K562 (cell line): ENCODE measurements around the gene CALHM3. TPM values are rescaled to one million over a fixed set of nuclear protein-coding genes. Genes with fewer than 3 reads are reported as not detected.

Experiments
- EWSR1 ChIP-seq: fragments of 450-650 bp; IDR thresholded peaks from 2 replicates; pipeline ENCODE4 v1.6.1; 2018; ENCODE audit warnings: borderline replicate concordance, mild to moderate bottlenecking, low read depth, moderate library complexity; ENCODE audit not compliant: partially characterized antibody
- HDAC3 ChIP-seq: fragments of 450-650 bp; IDR thresholded peaks from 2 replicates; pipeline ENCODE4 v1.6.1; 2018; ENCODE audit warnings: borderline replicate concordance, mild to moderate bottlenecking, moderate library complexity; ENCODE audit not compliant: partially characterized antibody
- MYBL2 ChIP-seq, 2 experiments: fragments of 450-650 bp in 1 of 2; sonication (generic) in 1 of 2; formaldehyde crosslinking in 1 of 2; IDR thresholded peaks; 2 replicates each; pipeline versions ENCODE4 v1.6.1 to v1.8.1; 2017 to 2022; ENCODE audit warnings: borderline replicate concordance in 1 of 2, inconsistent platforms in 1 of 2, low read depth in 1 of 2, mild to moderate bottlenecking in 1 of 2, missing genetic modification reagents in 1 of 2, moderate library complexity in 1 of 2
- TAL1 ChIP-seq: fragments of 450-650 bp; IDR thresholded peaks from 2 replicates; pipeline ENCODE4 v1.6.1; 2016; ENCODE audit warnings: mild to moderate bottlenecking
- ZNF318 ChIP-seq, 2 experiments: fragments of 450-650 bp; IDR thresholded peaks; 2 replicates each; pipeline ENCODE4 v1.6.1; 2016; ENCODE audit warnings: mild to moderate bottlenecking in 2 of 2, borderline replicate concordance in 1 of 2, low read depth in 1 of 2, moderate library complexity in 1 of 2
- polyA plus RNA-seq, 8 experiments: library from polyadenylated mRNA; depleted of rRNA in 4 of 8; stranded (reverse) in 5 of 8; unstranded in 3 of 8; fragments of >200 nt; fragmentation: Nextera tagmentation in 2 of 8; fragmentation: Illumina TruSeq in 1 of 8; extraction: Ambion mirVana in 2 of 8; extraction: Trizol in 1 of 8; gene quantifications; 2 replicates each; pipeline versions ENCODE4 v1.2.1 to v1.2.3, GENCODE V29; 2011 to 2014; ENCODE audit warnings: inconsistent platforms in 1 of 8, missing spikeins in 1 of 8
- total RNA-seq, 7 experiments: library from RNA; depleted of rRNA in 6 of 7; stranded (reverse); fragments of >200 nt in 6 of 7; fragmentation: Illumina TruSeq in 2 of 7; extraction: Trizol in 2 of 7; gene quantifications; 2 replicates each; pipeline versions ENCODE4 v1.2.1 to v1.2.3, GENCODE V29; 2011 to 2021; ENCODE audit warnings: low replicate concordance in 1 of 7

The CALHM3 gene
- total and polyA plus RNA-seq, 9 of the 15 experiments (the other 6 are each of a cell fraction or from before 2014, with no cell fraction given) = not detected

DNA sequence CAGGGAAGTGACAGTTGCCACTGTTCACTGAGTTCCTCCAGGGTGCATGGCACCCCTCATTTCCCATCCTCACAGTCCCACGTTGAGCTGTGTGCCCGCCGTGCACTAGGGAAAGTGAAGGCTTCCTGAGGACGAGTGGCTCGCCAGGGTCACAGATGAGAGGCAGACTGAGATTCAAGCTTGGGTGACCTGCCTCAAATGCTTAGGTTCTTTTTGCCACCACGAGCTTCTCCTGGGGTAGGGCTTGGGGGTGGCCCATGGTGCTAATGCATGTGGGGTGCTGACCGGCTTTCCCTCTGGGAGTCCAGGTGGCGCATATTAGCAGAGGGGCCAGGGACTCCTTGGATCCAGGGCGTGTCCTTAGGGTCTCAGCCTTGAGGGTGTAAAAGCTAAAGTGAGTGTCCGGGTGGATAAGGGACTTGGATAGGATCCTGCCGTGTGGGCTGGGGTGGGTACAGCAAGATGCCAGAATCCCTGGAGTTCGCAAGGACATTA lies 28.8 kb downstream of the CALHM3 start (continued):
- no peak for TF ChIP-seq ZNF318 (IDR thresholded peaks at IDR 0.05; ENCODE audit: borderline replicate concordance in 1 of 2, low read depth in 1 of 2)
- TF ChIP-seq HDAC3 = no peak
- TF ChIP-seq TAL1 = no peak
- no peak for TF ChIP-seq MYBL2 (IDR thresholded peaks at IDR 0.05; ENCODE audit: low read depth)
- TF ChIP-seq MYBL2 (CRISPR knock-in tag; IDR thresholded peaks at IDR 0.05; ENCODE audit: borderline replicate concordance) = no peak
- no peak for TF ChIP-seq EWSR1
